DND-41 (cell line): ENCODE results near the gene CCDC102B.

Source experiments
- ATAC-seq: fragments of 200-7000 bp; cut with Tn5 transposase; 3 replicates; pipeline ENCODE4 v1.9.1; 2021; ENCODE audit warnings: low read depth; ENCODE audit not compliant: insufficient read depth
- DNase-seq: peaks from one replicate; pipeline ENCODE4 v3.0.0-alpha.2; 2020
- H2AFZ ChIP-seq: 2 replicates; pipeline ENCODE4 v1.6.0; 2012; ENCODE audit warnings: low read depth, low read length
- H3K27ac ChIP-seq: 2 replicates; pipeline ENCODE4 v1.5.1; 2012; ENCODE audit warnings: low read length, inconsistent platforms
- H3K27me3 ChIP-seq: fragments of 200-600 bp; sonication (generic); 2 replicates; pipeline ENCODE4 v1.6.0; 2012; ENCODE audit warnings: low read length, mild to moderate bottlenecking, inconsistent platforms; ENCODE audit not compliant: insufficient read depth, poor library complexity
- H3K36me3 ChIP-seq: 2 replicates; pipeline ENCODE4 v1.5.1; 2012; ENCODE audit warnings: low read length, inconsistent platforms; ENCODE audit not compliant: insufficient read depth
- H3K4me1 ChIP-seq: 2 replicates; pipeline ENCODE4 v1.5.1; 2012; ENCODE audit warnings: mild to moderate bottlenecking, low read length; ENCODE audit not compliant: insufficient read depth
- H3K4me2 ChIP-seq: 2 replicates; pipeline ENCODE4 v1.6.0; 2012; ENCODE audit warnings: mild to moderate bottlenecking, moderate library complexity, low read length, inconsistent platforms; ENCODE audit not compliant: insufficient read depth
- H3K4me3 ChIP-seq, 2 experiments: fragments of 200-600 bp in 1 of 2; shearing (Covaris generic) in 1 of 2; 2 replicates each; pipeline ENCODE4 v1.5.1; 2012 to 2016; ENCODE audit warnings: inconsistent platforms in 2 of 2, low read length in 2 of 2, mild to moderate bottlenecking in 2 of 2, low read depth in 1 of 2, moderate library complexity in 1 of 2
- H3K79me2 ChIP-seq: 2 replicates; pipeline ENCODE4 v1.6.0; 2012; ENCODE audit warnings: low read length, inconsistent platforms; ENCODE audit not compliant: insufficient read depth
- H3K9ac ChIP-seq: 2 replicates; pipeline ENCODE4 v1.6.0; 2012; ENCODE audit warnings: low read depth, mild to moderate bottlenecking, inconsistent platforms, low read length, moderate library complexity
- H3K9me3 ChIP-seq: 2 replicates; pipeline ENCODE4 v1.5.1; 2012; ENCODE audit warnings: low read length, moderate library complexity, mild to moderate bottlenecking, inconsistent platforms; ENCODE audit not compliant: insufficient read depth, severe bottlenecking
- H4K20me1 ChIP-seq: 2 replicates; pipeline ENCODE4 v1.6.0; 2012; ENCODE audit warnings: low read length; ENCODE audit not compliant: insufficient read depth
- EZH2 ChIP-seq: IDR thresholded peaks from 3 replicates; pipeline ENCODE4 v1.6.1; 2012; ENCODE audit warnings: borderline replicate concordance, low read depth, mild to moderate bottlenecking, moderate library complexity, low read length, inconsistent platforms; ENCODE audit not compliant: severe bottlenecking
- TF ChIP-seq, protein P1 (sequence below): IDR thresholded peaks from 2 replicates; pipeline ENCODE4 v1.5.1; 2012; ENCODE audit warnings: borderline replicate concordance, low read length, moderate library complexity, mild to moderate bottlenecking; ENCODE audit not compliant: poor library complexity, severe bottlenecking; ENCODE audit errors: extremely low read depth

The CCDC102B gene

DNA sequence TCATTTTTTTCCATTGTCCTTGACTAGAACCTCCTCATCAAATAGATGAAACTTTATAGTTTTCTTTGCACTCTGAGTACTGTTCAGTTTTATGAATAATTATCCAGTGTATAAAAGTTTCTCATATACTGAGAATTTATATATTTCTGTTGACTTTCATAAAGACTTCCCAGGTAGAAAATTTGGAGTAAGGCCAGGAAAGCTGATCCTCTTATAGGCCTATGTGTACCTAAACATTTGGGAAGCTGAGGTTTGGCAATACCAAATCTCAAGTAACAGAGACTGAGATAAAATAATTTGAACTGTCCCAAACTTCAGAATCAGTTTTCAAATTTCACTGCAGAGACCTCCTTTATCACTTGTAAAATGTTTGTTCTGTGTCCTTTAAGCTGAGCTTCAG is 43.4 kb downstream of the CCDC102B start:
- H4K20me1 ChIP-seq = no peaks in the 10 kb centered on the region
- H2AFZ ChIP-seq = no peak overlapping the region
- no peak overlapping the region for H3K27ac ChIP-seq
- no peaks in the 10 kb centered on the region for H3K27me3 ChIP-seq
- H3K36me3 ChIP-seq = no peaks in the 10 kb centered on the region
- H3K4me2 ChIP-seq = no peak overlapping the region
- no peaks in the 10 kb centered on the region for H3K4me1 ChIP-seq
- DNase-seq (no peak), ATAC-seq (no peak)
- H3K9me3 ChIP-seq = peaks cover 2% of the 10 kb centered on the region
- H3K9ac ChIP-seq = no peak overlapping the region
- H3K79me2 ChIP-seq = no peaks in the 10 kb centered on the region
- no peak overlapping the region for H3K4me3 ChIP-seq
- TF ChIP-seq, protein P1, sequence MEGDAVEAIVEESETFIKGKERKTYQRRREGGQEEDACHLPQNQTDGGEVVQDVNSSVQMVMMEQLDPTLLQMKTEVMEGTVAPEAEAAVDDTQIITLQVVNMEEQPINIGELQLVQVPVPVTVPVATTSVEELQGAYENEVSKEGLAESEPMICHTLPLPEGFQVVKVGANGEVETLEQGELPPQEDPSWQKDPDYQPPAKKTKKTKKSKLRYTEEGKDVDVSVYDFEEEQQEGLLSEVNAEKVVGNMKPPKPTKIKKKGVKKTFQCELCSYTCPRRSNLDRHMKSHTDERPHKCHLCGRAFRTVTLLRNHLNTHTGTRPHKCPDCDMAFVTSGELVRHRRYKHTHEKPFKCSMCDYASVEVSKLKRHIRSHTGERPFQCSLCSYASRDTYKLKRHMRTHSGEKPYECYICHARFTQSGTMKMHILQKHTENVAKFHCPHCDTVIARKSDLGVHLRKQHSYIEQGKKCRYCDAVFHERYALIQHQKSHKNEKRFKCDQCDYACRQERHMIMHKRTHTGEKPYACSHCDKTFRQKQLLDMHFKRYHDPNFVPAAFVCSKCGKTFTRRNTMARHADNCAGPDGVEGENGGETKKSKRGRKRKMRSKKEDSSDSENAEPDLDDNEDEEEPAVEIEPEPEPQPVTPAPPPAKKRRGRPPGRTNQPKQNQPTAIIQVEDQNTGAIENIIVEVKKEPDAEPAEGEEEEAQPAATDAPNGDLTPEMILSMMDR = no peak
- TF ChIP-seq EZH2 = no peak

DNA sequence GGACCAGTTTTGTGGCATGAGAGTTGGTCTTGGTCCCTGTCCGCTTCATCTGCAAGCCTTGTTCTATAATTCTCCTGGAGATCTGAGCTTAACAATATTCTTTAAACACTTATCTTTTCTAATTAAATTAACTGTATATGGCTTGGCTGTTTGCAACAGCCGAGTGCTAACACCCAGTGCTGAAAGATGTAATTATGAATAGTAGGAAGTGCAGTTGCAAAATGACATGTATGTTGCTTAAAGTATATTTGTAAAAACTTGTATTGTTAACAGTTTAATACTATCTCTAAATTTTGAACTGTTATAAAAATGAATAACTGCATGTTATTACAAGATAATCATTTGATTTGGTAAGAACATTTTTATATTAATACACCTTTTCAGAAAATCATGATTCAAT is 45.1 kb downstream of the CCDC102B start:
- Histone ChIP-seq H2AFZ (no peak overlapping the region), H3K36me3 (no peaks in the 10 kb centered on the region), H3K27me3 (no peaks in the 10 kb centered on the region), H3K27ac (no peak overlapping the region), H4K20me1 (no peaks in the 10 kb centered on the region), H3K9me3 (no peaks in the 10 kb centered on the region), H3K4me1 (no peaks in the 10 kb centered on the region), H3K9ac (no peak overlapping the region), H3K4me3 (no peak overlapping the region), H3K79me2 (no peaks in the 10 kb centered on the region), H3K4me2 (no peak overlapping the region)
- TF ChIP-seq EZH2 = no peak
- TF ChIP-seq, protein P1 = no peak
- ATAC-seq (no peak), DNase-seq (no peak)

DNA sequence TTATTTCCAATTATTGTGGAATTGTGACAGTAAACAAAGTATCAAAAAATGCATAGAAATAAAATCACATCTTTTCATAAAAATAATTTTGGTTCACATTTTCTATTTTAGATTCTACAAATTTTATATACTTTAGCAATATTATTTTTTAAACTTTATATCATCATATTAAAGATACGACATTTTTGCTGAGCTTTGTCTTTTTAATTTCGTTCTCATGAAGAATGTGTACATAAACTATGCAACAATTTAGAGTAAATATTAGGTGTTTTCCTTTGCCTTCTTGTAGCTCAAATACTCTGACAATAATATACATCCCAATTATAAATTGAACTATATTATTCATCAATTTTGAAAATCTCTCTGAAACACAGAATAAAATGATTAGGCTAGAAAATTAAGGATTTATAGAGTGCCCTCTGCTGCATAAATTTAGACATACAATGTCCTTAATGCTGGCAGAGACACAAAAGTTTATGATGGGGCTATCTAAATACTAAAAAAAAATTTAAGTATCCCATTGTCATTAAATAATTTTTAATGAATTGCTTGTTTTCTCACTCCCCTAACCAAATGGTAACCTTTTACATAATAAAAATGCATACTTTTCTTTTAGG is 45.7 kb downstream of the CCDC102B start:
- Histone ChIP-seq H4K20me1 (no peaks in the 10 kb centered on the region), H2AFZ (no peak overlapping the region), H3K79me2 (no peaks in the 10 kb centered on the region), H3K4me3 (no peak overlapping the region), H3K36me3 (no peaks in the 10 kb centered on the region), H3K4me1 (no peaks in the 10 kb centered on the region), H3K4me2 (no peak overlapping the region), H3K27me3 (no peaks in the 10 kb centered on the region), H3K9me3 (no peaks in the 10 kb centered on the region), H3K27ac (no peak overlapping the region), H3K9ac (no peak overlapping the region)
- TF ChIP-seq EZH2 = no peak
- TF ChIP-seq, protein P1 = peak; percentile 3
- no peak for ATAC-seq
- no peak for DNase-seq
